HG03135 (cell line): ENCODE results near the gene TBC1D22B.

Experiments used
- ATAC-seq: cut with Tn5 transposase; IDR thresholded peaks from one replicate; pipeline ENCODE4 v1.9.1; 2021; ENCODE audit warnings: mild to moderate bottlenecking, moderate library complexity; ENCODE audit not compliant: unreplicated experiment

The TBC1D22B gene

DNA sequence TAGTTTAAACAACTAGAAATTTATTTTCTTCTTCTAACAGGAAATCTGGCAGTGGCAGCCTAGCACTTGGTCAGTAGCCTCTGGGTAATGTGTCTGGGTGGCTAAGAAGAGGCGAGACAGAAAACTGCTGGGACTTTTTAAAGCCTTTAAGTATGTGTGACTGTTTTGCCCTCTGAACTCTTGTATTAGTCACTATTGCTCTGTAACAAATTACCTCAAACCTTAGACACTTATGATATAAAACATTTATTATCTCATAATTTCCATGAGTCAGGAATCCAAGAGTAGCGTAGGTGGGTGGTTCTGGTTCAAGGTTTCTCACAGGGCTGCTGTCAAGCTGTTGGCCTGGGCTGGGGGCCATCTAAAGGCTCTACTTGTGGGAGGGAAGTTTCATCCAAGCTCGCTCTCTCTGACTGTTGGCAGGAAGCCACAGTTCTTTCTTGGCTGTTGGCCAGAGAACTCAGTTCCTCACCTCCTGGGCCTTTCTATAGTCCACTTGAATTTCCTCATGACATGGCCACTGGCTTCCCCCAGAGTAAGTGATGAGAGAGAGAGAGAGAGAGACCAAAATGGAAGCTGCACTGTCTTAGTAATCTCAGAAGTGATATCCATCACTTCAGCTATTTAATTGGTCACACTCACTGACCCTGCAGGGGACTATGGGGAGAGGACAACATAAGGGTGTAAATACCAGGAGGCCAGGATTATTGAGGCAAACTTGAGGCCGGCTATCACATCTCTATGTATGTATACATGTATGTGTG, 17.4 kb upstream of the TBC1D22B start:
- no peak for ATAC-seq

DNA sequence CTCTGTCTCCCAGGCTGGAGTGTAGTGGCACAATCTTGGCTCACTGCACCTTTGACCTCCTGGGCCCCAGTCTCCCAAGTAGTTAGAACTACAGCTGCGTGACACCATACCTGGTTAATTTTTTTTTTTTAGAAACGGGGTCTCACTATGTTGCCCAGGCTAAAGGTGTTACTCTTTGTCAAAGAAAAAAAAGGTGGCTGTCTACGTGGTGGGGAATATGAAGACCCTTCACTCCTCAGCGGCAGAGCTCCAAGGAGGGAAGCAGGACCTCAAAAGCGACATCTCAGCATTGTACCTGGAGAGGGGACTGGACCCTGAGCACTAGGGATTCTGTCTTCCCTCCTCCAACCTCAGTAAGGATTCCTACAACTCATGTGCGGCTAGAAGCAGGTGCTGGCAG, 16.4 kb upstream of the TBC1D22B start:
- ATAC-seq: no peak

DNA sequence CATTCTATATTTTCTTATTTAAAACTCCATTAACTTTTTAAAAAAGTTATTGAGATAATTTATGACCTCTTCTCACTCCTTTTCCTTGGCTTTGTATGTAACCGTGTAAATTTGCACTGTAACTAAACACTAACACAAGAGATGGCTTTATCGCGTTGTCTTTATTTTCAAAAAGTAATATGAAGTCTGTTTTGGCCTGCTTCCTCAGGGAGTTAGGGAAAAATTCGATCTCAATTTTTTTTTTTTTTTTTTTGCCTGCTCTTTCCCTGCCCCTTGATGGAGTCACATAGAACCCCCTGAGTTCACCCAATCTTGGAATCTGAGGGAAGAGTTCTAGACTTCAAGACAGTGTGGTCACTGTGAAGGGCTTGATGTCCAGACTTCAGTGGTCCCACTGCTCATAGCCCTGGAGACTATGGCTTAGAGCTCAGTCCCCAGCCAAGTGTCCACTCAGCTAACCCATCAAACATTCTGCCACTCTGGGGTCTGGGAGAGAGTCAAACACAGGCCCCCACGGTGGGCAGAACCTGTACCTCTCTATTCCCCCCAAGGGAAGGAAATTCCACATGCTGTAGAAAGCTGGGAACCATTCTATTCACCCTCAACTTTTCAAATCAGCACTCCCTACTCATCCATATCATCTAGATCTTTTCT, 15.7 kb upstream of the TBC1D22B start:
- ATAC-seq: no peak

DNA sequence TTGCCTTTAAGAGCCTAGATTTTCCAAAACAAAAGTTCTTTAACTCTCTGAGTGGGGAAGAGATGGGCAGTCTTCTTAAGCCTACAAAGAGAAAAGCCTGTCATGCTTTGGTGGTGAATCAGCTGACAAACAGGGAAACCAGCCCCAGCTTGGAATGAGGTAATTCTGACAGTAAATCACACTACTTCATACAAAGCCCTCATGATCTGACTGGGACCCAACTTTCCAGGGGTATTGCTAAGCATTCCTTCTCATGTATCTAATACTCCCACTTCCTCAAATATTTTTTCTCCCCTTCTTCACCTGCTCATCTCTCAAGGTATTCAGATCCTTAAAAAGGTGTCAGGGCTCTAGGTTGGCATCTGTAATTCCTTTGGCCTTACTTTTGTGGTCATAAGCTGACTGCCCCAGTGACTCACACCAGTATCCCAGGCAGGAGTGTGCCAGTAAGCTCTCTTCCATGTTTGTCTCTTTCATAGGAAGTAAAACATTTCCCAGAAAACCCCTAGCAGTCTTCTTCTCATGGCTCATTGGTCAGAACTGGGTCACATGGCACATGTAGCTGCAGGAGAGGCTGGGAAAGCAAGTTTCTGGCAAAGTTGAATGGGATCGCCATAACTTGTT, 15.0 kb upstream of the TBC1D22B start:
- ATAC-seq: no peak

DNA sequence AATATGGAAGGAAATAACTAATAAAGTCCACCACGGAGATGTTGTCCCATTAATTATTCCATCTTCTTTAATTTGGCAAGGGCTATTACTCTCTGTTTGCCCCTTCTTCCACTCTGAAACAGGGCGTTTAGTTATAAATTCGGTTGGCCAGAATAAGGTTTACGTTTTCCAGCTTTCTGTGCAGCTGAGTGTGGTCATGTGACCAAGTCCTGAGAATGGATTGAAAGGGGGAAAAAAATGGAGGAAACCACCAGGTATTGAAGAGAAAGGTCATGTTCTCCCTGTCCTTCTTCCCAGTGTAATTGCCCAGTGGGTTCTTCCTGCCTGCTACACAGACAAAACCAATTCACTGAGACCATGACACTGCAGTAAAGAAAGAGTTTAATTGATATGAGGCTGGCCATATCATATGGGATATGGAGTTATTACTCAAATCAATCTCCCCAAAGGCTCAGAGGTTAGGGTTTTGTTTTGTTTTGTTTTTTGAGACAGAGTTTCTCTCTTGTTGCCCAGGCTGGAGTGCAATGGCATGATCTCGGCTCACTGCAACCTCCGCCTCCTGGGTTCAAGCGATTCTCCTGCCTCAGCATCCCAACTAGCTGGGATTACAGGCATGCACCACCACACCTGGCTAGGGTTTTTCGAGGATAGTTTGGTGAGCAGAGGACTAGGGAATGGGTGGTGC, 14.3 kb upstream of the TBC1D22B start:
- no peak for ATAC-seq

DNA sequence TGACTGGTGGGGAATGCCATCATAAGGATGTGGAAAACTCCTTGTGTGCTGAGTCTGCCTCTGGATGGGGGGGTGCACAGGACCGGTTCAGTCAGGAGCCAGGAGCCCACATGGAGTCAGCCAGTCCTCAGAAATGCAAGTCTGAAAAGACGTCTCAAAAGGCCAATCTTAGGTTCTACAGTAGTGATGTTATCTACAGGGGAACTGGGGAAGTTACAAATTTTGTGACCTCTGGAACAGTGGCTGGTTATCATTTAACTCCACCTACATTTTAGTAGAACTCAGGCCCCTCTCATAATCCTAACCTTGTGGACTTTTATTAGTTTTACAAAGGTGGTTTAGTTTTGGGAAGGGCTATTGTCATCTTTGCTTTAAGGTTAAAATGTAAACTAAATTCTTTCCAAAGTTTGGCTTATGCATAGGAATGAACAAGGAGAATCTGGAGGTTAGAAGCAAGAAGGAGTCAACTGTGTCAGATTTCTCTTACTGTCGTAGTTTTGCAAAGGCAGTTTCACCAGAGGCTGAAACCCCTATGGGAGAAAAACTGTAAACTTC, 13.7 kb upstream of the TBC1D22B start:
- no peak for ATAC-seq

DNA sequence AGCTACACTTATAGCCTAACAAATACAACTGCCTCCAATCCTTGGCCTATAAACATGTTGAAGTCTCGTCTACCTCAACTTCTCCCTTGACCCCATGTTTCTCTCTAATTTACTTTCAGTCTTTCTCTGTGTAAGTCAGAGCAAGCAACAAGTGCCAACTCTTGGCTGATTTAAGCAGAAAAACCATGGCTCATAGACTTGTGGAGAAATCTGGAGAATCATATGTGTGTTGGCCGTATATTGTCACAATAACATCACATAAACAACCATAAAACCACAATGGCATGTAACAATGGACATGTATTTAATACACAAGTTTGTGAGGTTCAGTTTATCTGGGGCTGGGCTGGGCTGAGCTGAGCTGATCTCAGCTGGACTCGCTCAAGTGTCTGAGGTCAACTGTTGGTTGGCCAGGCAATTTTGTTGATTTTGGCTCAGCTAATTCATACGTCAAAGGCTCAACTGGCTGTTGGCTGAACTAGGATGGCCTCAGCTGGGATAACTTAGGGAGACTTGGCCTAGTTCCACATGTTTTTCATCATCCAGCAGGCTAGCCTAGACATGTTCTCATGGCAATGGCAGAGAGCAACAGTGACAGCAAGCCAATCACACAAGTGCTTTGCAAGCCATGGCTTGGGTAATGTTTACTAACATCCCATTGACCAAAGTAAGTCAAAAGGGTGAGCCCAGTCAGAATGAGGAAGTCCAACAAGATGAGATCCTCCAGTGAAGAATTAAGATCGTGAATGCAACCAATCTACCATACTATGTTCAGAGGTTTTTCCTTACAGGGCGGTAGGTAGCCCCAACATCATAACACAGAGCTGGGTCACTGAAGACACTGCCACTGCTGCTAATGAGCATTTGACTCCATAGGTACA, 12.9 kb upstream of the TBC1D22B start:
- ATAC-seq: no peak

DNA sequence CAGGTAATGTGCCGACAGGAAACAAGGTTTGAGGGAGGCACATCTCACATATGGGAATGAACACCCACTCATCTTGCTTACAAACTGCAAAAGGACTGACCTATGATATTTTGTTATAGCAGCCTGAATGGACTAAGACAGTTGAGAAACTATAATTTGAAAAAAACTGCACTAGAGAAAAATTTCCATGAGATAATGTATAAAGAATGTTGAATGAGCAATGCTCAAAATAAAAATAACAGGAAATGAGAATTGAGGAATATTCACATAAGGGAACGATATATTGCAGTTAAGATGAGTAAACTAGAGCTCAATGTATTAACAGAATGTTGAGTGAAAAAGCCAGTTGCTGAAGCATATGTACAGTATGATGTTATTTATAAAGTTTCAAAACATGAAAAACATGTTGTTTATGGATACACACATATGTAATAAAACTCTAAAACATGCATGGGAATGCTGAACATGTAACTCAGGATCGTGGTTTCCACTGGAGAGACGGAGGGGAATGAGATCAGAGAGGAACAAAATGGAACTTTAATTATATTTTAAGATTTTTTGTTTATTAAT, 6.3 kb upstream of the TBC1D22B start:
- ATAC-seq: no peak

DNA sequence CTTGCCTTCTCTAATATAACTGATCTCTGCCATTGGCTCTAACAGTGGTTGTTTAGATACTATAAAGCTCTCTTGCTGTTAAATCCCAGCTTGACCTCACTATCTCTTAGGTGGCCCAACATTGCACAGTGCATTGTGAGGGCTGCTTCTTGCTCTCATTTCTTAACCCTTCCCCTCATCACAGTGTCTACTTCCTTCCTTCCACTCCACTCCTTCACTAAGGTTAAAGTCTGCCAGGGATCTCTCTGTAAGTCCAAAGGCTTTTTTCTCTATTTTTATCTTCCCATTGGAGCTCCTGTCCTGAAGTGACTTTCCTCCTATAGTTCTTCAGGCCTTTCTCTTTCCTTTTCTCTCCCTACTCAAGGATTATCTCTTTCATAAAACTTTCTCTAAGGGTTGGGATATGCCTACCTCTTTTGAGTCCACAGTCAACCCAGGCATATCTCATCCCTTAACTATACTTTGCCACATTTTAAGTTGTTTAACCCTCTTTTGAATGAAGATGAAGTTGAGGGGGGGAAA, 4.0 kb upstream of the TBC1D22B start:
- no peak for ATAC-seq

DNA sequence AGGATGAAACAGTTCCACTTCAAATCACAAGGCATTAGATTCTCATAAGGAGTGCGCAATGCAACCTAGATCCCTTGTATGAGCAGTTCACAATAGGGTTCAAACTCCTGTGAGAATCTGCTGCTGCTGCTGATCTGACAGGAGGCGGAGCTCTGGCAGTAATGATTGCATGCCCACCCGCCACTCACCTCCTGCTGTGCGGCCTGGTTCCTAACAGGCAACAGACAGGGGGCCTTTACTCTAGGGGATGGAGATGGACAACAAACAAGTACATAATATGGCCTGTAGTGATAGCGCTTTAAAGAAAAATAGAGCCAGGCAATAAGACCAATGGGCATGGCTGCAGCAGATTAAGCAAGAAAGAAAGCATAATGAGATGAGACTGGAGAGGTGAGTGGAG, 2.7 kb upstream of the TBC1D22B start:
- no peak for ATAC-seq

DNA sequence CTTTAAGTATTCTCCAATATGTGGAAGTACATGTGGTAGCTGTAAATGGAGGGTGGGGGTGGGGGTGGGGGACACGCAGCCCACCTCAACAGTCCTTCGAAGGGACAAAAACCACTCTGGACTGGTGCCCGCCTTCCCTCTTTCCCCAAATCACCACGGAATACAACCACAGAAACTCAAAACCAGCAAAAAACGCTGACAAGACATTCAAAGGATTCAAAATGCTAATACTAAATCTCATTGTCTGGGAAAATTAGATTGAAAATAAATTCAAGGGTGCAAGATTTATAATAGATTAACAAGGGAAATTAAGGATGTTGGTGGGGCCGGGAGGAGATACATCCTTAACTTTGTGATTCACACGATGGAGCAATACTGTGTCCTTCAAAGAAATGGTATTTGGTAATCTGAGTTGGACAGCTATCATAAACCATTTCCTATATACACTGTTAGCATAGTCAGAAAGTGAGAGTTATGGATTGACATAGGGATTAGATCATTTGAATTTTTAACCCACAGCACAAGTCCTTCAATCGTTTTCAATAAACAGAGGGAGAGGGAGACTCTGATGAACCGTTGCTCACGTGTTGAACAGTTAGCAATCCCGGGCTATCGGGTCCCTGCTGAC, 766 bp upstream of the TBC1D22B start:
- no peak for ATAC-seq

DNA sequence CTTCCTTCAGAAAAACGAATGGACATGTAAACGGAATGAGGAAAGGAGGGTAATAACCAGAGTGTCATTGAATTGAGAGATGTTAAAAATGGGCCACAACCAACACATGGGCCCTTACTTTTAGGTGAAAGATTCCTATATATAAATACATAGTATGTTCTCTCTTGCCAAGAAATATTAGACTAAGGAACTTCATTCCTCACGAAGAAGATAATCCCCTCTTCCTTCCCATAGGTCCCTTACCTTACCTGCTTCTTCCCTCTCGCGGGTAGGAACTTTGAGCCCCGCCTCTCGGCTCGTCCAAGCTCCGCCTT, 295 bp upstream of the TBC1D22B start:
- ATAC-seq: no peak

DNA sequence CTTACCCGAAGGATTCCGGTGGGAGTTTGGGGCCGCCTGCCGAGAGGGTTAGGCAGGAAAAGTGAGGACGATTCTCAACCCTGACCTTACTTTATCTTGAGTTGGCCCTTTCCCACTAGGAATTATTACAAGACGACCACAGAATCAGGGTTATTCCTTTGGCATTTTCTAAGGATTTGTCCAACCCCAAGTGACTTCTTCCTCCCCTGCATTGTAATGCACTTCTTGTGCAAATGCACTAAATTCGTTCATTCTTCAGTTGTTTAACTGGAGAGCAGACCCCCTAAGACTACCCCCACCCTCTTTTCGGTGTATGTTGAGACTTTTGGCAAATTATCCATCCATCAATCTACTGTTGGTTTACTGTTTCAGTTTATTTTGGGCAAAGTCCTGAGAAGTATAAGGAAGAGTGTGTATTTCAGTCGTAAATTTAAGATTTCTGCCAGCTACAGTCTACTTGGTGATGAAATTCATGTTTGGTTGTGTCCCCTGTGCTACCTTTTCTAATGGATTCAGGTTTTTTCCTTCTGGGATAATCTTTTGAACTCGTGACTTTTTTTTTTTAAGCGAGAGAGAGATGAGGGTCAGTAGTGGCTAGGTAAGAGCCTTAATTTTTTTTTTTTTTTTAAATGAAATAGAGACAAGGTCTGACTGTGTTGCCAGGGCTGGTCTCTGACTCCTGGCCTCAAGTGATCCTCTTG, 983 bp downstream of the TBC1D22B start:
- no peak for ATAC-seq

DNA sequence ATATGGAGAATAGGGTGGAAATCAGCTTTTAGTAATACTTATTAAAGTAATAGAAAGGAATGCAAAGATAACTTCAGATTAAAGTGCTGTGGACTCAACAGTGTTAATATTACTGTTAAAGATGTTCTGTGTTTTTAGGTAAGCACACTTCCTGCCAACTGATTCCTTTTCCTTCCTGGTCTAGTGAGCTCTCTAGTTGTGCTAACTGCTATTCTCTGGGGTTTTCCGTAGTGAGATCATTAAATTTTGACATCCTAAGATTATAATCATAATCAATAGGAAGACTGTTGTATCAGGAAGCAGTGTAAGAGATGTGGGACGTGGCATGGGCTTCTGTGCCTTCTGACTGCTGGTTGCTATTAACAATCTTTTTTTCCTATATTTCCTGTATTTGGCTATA, 1.6 kb downstream of the TBC1D22B start:
- ATAC-seq: no peak

DNA sequence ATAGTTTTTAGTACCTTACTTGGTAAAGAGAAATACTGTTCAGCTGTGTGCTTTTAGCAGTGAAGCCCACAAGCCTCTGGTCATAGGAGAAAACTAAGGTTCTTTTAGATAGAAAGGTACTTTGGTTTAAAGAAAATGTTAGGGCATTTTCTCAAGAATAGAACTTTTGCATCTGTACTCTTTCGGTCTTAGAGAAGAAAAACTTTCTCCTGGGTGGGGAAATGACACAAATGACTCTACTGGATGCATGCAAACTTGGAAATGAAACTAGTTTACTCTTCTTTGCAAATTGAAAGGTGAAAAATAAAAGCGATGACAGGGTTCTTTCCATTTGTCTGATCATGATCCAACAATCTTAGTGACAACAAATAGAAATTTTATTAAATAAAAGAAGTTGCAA, 2.5 kb downstream of the TBC1D22B start:
- no peak for ATAC-seq

DNA sequence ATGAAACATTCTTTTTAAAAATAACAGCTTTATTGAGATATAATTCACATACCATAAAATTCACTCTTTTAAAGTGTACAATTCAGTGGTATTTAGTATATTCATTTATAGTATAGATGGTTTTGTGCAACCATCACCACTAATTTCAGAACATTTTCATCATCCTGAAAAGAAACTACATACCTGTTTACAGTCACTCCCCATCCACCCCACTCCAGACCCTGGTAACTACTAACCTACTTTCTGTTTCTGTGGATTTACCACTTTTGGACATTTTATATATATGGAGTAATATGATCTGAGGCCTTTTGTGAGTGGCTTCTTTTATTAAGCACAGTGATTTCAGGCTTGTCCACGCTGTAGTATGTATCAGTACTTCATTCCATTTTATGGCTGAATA, 2.9 kb downstream of the TBC1D22B start:
- ATAC-seq: no peak

DNA sequence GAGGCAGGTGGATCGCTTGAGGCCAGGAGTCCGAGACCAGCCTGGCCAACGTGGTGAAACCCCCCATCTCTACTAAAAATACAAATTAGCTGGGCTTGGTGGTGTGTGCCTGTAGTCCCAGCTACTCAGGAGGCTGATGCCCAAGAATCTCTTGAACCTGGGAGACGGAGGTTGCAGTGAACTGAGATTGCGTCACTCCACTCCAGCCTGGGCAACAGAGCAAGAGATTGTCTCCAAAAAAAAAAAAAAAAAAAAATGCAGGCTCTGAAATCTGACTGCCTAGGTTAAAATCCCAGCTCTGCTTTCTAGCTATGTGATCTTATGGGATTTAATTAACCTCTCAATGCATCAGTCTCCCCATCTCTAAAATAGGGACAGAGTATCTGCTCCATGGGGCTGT, 3.6 kb downstream of the TBC1D22B start:
- no peak for ATAC-seq

DNA sequence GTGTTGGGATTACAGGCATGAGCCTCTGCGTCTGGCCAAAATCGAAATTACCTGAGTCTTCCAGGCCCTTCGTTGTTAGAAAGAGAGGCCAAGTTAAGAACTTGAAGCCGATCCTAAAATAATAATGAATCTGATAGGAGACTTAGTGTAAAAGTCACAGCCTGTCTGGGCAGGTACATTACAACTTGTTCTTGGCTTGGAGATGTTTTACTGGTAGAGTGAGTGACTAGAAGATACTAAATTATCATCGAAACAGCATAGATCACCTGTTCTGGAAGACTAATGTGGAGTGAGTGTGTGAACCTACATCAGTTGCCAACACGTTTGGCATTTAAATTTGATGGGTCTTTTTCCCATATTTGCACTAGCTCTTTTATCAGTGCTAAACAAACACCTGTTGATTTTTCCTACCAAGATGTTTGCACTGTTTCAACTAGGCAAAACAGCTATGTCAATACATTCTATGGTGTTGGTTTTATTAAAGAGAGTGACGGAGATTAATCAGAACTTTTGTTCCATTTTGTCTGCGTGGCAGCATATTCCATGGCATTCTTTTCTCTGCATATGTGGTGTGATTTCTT, 5.0 kb downstream of the TBC1D22B start:
- ATAC-seq: no peak

DNA sequence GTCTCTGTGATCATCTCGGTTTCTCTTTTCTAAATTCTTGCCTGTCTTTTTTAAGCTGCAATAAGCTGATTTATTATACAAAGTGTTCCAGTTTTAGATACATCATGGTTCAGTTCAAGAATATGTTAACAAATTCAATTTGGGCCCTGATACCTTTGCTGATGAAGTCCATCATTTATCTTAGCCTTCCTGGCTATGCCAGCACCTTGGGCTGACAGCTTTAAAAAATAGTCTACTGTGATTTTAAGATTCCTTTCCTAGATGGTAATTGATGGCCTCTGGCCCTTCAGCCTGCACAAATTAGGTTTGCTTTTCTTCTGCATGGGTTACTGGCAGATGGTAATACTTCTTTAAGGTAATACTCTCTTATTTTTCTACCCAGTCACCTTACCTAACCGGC, 7.4 kb downstream of the TBC1D22B start:
- no peak for ATAC-seq
